HG03565 (cell line): ENCODE results near the gene PAXIP1.

Experiments
- ATAC-seq: cut with Tn5 transposase; IDR thresholded peaks from one replicate; pipeline ENCODE4 v1.9.1; 2021; ENCODE audit warnings: mild to moderate bottlenecking, moderate library complexity; ENCODE audit not compliant: unreplicated experiment

Gene PAXIP1

GRCh38 chr7:154896076-154896475 is 106.8 kb downstream of the PAXIP1 start:
- ATAC-seq: no peak
